HG02840 (cell line): ENCODE results near the gene SEMG1.

Experiments
- ATAC-seq: cut with Tn5 transposase; IDR thresholded peaks from one replicate; pipeline ENCODE4 v1.9.1; 2021; ENCODE audit warnings: mild to moderate bottlenecking, moderate library complexity, moderate number of reproducible peaks; ENCODE audit not compliant: unreplicated experiment, low FRiP score

Gene SEMG1

DNA sequence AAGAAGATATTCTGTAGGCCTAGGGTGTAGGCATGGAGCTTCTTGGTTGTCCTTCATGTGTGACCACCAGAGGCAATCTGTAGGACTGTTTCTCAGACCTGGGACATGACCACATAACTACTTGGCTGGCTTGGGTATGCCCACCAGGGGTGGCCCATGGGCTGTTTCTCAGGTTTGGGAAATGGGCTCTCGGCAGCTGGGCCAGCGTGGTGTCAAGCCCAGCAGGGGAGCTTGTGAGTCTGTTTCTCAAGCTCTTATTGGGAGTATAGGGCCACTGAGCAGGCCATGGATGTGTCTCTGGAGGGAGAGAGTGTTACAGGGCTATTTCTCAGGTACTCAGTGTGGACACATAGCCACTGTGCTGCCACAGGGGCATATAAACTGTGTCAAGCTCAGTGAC lies 11.8 kb downstream of the SEMG1 start:
- no peak for ATAC-seq

DNA sequence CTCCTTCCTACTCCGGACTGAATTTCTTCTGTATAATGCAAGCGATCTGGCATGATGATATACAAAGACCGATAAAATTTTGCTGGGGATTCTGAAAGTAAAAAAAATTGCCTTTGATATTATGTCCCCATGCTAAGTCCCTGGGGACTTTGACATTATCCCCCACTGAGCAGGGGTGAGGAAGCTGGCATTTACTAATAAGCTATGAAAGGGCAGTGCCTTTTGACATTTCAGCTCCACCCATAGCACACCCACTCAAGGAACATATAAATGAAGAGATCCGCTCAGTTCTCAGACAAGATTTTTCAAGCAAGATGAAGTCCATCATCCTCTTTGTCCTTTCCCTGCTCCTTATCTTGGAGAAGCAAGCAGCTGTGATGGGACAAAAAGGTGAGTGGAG lies 14.2 kb downstream of the SEMG1 start, which contains the start of gene SEMG2:
Gene SEMG2, plus strand, starts transcription at position 298 of the 400 bp plus-strand sequence. Its CDS starts 17 bp downstream, at position 315.
- no peak for ATAC-seq

DNA sequence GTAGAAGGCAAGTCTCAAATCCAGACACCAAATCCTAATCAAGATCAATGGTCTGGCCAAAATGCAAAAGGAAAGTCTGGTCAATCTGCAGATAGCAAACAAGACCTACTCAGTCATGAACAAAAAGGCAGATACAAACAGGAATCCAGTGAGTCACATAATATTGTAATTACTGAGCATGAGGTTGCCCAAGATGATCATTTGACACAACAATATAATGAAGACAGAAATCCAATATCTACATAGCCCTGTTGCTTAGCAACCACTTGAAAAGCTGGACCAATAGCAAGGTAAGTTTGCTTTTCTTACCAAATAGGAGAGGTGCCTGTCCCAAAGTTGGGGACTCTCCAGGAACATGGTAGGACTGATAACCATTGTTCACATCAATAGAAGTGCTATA lies 16.3 kb downstream of the SEMG1 start:
- no peak for ATAC-seq

DNA sequence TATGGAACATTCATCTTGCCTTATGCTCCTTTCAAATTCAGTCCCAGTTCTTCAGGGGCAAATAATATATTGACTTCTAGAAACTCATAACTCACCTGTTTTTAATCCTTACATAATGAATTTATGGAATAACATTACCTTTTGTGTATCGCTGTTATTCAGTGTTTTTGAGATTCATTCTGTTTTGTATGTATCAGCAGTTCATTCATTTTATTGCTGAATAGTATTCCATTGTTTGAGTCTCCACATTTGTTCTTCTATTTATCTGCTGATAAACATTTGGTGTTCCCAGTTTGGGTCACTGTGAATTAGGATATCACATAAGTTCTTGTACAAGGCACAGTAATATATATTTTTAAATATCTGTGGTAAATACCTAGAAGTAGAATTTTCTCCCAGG lies 19.5 kb downstream of the SEMG1 start:
- ATAC-seq = no peak

DNA sequence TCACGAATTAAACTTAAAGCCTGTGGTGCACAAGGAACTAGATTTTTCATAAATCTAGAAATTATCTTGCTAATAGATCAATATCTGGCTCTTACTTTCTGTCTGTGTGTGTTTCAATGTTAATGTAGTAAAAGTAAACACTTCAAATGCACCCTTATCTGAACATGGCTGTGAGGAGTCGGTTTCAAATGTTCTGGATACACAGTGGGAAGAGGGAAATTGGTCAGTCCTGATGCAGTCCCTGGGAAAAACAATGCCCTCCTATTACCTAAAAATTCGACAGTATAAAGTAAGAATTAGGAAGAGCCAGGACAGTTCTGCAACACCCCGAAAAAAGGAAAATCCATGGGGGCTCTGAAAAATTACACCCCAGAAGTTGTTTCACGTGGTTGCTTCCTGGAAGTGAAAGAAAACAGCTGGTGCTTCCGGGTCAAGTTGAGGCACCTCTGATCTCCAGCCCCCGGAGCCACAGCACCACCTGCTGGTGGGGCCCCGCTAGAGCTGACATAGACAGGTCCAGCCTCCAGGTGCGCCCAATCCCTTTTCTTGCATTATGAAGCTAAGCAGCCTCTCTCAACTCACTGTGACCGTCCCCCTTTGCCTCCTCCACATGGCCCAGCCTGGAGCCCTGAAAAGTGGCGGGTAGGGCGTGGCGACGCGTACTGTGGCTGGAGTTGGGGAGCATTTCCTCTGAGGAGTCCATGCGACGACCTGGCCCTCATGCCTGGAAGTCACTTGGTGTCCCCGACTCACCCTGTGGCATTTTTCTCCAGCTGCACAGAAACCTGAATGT lies 22.6 kb downstream of the SEMG1 start:
- no peak for ATAC-seq

DNA sequence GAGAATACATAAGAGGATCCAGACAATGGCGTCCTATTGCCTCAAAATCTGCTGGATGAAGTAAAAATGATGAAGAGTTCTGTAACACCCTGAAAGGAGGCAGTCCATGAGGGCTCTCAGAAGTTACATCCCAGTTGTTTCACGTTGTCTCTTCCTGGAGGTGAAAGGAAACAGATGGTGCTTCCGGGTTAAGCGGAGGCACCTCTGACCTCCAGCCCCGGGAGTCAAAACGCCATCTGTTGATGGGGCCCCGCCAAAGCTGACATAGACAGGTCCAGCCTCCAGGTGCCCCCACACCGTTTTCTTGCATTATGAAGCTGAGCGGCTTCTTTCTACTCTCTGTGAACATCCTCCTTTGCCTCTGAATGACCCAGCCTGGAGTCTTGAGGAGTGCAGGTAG lies 23.8 kb downstream of the SEMG1 start:
- no peak for ATAC-seq

DNA sequence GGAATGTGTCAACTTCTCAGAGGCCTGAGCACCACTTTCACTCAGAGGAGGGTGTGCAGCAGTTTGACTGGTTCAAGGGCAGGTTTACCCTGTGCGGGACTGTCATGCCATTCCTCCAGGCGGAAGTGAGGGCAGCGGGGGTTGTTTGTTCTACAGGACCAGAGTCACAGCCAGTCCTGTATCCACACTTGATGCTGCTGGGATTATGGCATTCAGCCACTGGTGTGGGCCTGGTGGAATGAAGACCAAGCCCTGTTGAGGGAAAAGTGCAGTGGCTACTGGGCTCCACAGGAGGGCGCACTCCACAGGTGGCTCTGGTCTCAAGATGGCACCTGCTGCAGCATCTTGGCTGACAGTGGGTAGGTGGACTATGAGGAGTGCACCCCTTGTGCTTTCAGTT lies 29.2 kb downstream of the SEMG1 start:
- no peak for ATAC-seq

DNA sequence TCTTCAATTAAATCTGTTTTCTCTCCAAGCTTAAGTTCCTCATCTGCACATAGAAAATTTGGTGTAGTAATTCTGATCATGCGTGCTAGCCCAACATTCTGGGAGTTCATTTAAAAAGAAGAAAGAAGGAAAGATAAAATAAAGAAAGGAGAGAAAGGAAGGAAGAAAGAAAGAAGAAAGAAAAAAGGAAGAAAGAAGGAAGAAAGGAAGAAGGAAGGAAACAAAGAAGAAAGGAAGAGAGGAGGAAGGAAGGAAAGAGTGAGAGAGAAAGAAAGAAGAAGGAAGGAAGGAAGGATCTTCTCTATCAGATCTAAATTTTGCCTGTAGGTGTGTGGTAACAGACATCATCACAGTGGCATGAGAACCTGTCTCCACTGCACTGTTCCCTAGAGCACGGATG lies 31.3 kb downstream of the SEMG1 start:
- no peak for ATAC-seq

DNA sequence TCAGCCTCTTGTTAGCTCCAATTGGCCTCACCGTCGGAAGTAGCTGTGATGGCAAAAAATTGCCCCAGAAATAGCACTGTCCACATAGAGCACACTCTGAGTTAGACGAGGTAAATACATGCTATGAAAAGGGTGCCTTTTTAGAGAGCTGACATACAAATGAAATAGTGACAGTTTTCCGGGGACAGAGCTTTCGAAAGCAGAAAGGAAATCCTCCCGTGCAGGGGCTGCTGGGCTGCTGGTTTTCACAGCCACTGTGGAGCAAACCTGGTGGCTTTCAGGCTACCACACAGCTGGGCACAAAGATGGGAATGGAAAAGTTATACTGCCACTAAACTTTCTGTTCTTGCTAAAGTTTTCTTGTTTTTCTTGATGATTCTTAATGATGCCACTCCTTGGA lies 39.3 kb downstream of the SEMG1 start:
- ATAC-seq = no peak

DNA sequence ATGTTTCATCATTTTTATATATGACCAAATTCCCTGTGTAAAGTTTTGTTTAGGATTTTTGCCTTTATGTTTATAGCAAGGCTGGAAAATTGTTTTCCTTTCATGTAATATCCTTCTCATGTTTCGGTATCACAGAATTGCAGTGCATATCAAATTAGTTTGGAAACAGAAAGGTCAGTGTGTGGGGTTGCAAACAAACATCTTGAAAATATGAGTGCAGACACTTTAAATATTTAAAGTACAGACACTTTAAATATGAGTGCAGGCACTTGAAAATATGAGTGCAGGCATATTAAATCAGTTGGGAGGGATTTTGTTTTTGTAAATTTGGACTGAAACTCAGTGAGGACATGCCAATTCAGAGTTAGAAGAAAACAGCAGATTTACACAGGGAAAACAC lies 41.0 kb downstream of the SEMG1 start:
- ATAC-seq = no peak

DNA sequence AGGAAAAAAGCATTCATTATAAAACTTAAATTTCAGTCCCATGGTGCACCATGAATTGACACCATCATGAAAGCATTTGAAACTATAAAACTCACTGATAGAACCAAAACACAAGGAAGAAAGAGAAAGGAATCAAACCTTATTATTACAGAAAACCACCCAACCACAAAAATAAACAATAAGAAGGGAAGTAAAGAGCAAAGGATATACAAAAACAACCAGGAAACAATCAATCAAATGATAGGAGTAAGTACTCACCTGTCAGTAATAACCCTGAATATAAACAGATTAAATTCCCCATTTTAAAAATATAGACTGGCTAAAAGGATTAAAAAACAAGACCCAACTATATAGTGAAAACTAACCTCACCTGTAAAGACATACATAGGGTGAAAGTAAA lies 41.8 kb downstream of the SEMG1 start:
- no peak for ATAC-seq

DNA sequence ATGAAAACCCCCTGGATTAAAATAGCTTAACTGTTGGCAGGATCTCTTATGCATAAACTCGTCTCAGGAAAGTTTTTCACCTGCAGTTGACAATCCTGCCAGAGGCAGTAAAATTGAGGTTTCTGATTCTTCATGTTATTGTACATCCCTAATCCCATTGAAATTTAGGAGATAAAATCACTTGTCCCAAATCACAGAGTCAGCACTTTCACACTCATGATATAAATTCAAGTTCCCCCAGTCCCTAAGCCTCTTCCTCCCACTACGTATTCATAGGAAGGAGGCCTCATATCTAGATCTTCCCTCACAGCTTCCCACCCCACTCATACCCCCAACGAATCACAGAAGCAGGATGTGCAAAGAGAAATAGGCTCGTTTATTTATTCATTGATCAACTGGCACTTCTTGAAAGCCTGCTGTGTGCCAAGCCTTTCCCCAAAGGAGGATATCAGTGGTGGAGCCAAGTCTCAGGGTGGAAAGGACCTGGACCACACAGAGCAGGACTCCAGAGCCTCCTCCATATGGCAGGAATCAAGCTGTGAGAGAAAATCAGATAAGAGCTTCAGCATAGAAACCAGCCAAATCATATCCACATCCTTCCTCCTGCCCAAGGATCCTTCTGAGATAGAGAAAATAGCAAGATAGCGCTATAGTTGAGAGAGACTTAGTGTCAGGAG lies 45.2 kb downstream of the SEMG1 start:
- no peak for ATAC-seq

DNA sequence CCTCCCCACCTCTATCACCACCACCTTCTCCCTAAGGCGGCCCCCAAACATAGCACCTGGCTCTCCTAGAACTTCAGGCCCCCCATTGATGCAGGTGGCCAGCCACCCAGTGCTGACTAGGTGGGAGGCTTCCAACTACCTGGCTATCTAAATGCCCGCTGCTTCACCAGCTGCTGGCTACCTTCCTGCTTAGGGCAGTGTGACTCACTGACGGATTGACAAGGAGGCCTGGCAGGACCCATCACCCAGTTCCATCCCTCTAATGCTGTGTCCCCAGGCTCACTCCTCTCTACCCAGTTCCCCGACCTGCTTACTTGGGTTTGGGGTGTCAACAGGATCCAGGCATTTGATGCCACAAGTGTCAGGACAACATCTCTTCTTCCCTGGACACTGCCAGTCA lies 46.4 kb downstream of the SEMG1 start:
- ATAC-seq = no peak

DNA sequence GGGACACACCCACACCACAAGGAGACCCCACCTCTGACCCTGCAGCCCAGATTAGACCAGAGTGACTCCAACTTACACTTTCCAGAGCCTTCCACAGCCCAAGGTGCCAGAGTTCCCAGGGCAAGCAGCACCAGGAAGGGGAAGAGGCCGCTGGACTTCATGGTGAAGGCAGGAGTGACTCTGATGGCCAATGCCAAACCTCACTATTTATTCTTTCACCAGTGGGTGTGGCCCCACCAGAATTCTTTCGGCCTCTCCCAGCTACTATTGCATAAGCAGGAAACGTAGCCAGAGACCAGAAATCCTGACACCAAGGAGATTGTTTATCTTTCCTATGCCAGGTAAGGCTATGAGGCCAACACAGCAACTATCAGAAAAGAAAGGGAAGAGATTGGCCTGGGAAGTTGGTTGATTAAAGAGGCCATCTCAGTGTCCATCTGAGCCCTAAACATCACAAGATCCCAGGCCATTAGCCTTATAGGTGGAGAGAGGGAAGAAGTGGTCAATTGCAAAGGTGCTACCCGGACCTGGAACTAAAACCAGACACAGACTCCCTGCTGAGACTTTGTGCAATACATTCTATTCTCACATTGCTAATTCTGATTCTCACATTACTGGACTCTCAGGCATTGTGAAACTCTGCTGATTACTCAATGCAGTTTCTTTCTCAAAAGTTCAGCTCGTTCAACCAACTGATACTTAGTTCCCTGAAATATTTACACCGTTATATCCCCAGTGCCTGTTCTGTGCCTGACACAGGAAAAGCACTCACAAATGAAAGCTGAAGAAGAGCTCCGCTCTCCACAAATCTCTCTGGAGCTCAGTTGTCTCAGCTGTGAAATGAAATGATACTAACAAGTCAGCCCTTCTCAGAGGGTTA lies 47.8 kb downstream of the SEMG1 start, which contains the start of gene SLPI:
Gene SLPI, minus strand, starts transcription at position 182 of the 880 bp plus-strand sequence. Its CDS starts 21 bp downstream, at position 161.
- no peak for ATAC-seq

DNA sequence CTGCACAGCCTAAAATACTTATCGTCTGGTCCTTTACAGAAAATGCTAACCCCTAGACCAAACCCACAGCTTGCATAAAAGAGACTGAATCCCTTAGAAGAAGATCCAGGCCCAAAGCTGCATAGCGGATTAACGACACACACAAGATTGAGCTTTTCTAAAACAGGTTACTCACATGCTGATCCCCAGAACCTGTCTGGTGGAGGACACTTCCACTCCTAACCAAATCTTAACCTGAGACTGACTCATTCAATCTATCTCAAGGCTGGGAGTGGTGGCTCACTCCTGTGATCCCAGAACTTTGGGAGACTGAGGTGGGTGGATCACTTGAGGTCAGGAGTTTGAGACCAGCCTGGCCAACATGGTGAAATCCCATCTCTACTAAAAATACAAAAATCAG lies 50.3 kb downstream of the SEMG1 start:
- ATAC-seq = no peak

DNA sequence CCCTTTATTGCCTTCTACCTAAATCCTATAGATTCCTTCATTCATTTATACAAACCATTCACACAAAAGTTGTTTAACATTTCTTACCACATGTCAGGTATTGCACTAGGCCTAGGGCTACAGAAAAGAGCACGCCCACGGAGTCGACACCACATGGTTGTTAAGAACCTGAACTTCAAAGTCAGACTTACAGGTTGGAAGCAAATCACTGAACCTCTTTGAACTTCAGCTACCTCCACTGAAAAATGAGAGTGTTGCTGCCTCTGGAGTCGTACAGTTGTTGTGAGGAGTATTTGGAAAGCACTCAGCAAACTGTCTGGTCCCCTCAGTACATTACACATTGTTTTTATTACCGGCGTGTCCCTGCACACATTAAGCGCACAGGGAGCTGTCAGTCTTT lies 50.9 kb downstream of the SEMG1 start:
- ATAC-seq = no peak

DNA sequence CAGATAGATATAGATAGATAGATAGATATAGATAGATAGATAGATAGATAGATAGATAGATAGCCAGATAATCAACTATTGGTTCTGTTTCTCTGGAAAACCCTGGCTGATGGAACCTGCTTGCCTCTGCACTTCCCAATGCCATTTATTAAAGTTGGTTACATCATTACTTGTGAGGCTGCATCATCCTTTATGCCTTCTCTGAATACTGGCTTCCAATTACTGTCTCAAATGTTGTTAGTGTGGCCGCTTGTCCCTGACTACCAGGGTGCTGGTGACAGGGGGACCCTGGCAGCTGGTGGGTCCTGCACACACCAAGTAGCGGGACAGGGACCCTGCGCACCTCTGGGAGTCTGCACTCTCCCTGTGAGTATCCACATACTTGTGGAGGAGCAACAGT lies 51.4 kb downstream of the SEMG1 start:
- ATAC-seq = no peak

DNA sequence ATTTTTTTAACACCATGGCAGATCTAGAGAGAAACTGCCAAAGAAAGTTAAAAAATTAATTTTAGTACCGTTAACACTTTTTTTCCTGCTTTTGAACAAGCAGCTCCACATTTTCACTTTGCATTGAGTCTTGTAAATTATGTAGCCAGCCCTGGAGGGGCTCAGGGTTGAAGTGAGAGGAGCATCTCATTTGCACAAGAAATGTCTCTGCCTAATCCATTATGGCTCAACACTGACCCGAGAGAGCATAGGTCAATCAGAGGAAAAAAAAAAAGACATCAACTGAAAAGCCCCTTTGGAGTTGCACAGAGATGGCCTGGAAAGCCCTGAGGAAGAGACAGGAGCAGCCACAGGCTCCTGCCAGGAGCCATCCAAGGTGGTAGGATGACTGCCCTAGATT lies 51.8 kb downstream of the SEMG1 start:
- no peak for ATAC-seq
